HCT116 (cell line): Measurements from ENCODE around the gene ADGRE2. TPM values are rescaled to one million over a fixed set of nuclear protein-coding genes. Genes with fewer than 3 reads are reported as not detected.

Experiments used
- ATAC-seq: fragments of 200-7000 bp; cut with Tn5 transposase; 2 replicates; pipeline ENCODE4 v1.9.1; 2020; ENCODE audit warnings: mild to moderate bottlenecking, moderate library complexity
- BruUV-seq: library from RNA; stranded (reverse); fragments of 400-500 nt; replicated peaks from 2 replicates; lab custom pipeline; 2021; lab: Mats Ljungman, UMichigan
- CTCF ChIA-PET: fragments of 300-600 bp; sonication (Branson Sonifier 250); formaldehyde crosslinking; loops from one replicate; lab custom pipeline; 2021; ENCODE audit warnings: antibody characterized with exemption; lab: Charles Lee
- POLR2A ChIA-PET: fragments of 300-600, 350-600 bp; sonication (Branson Sonifier 250); formaldehyde crosslinking; loops from one replicate; lab custom pipeline; 2021; ENCODE audit warnings: antibody characterized with exemption; lab: Charles Lee
- RAD21 ChIA-PET, 2 experiments: fragments of 300-600 bp; sonication (Branson Sonifier 250); formaldehyde crosslinking; loops; one replicate each; lab custom pipeline; 2023; ENCODE audit warnings: low total read pairs in 2 of 2; ENCODE audit not compliant: uncharacterized antibody in 2 of 2, unreplicated experiment in 2 of 2, low non-redundant PET in 1 of 2; lab: Charles Lee
- DNase-seq: peaks from one replicate; pipeline ENCODE4 v3.0.0-alpha.2; 2010; ENCODE audit warnings: low read depth, low spot score
- H2AFZ ChIP-seq: fragments of 200-600 bp; shearing (Covaris generic), sonication (generic); 2 replicates; pipeline ENCODE4 v1.6.1; 2017; ENCODE audit warnings: low read depth, mixed run types, mixed read lengths, antibody characterized with exemption, low read length; ENCODE audit not compliant: poor library complexity, severe bottlenecking
- H3K27ac ChIP-seq: 2 replicates; pipeline ENCODE4 v1.5.1; 2012; ENCODE audit warnings: low read depth, low read length
- H3K27me3 ChIP-seq: fragments of 200-600 bp; sonication (generic); 2 replicates; pipeline ENCODE4 v1.6.1; 2016; ENCODE audit warnings: mixed run types, low read length, mixed read lengths; ENCODE audit not compliant: insufficient read depth
- H3K36me3 ChIP-seq, 2 experiments: fragments of 200-500 bp in 1 of 2; fragments of 200-600 bp in 1 of 2; sonication (Bioruptor generic) in 1 of 2; sonication (generic) in 1 of 2; 2 replicates each; pipeline versions ENCODE4 v1.5.1 to v1.6.1; 2014 to 2016; ENCODE audit warnings: low read length in 2 of 2, inconsistent platforms in 1 of 2, mixed read lengths in 1 of 2, mixed run types in 1 of 2; ENCODE audit not compliant: insufficient read depth in 2 of 2, control insufficient read depth in 1 of 2
- H3K4me1 ChIP-seq, 2 experiments: fragments of 200-600 bp in 1 of 2; sonication (generic) in 1 of 2; 2 replicates each; pipeline versions ENCODE4 v1.5.1 to v1.6.1; 2012 to 2017; ENCODE audit warnings: low read length in 2 of 2, inconsistent platforms in 1 of 2, mild to moderate bottlenecking in 1 of 2, mixed read lengths in 1 of 2, mixed run types in 1 of 2, moderate library complexity in 1 of 2; ENCODE audit not compliant: insufficient read depth in 2 of 2, control insufficient read depth in 1 of 2
- H3K4me2 ChIP-seq: fragments of 200-600 bp; sonication (generic); 2 replicates; pipeline ENCODE4 v1.6.1; 2017; ENCODE audit warnings: mixed run types, low read length, mixed read lengths
- H3K4me3 ChIP-seq, 2 experiments: fragments of 200-600 bp in 1 of 2; sonication (generic) in 1 of 2; replicated peaks in 1 of 2; 2 replicates each; pipeline ENCODE4 v1.5.1; 2011 to 2016; ENCODE audit warnings: low read length in 2 of 2, control low read depth in 1 of 2, low read depth in 1 of 2, mild to moderate bottlenecking in 1 of 2, mixed read lengths in 1 of 2, mixed run types in 1 of 2
- H3K79me2 ChIP-seq: fragments of 200-600 bp; sonication (generic); 2 replicates; pipeline ENCODE4 v1.6.1; 2017; ENCODE audit warnings: mild to moderate bottlenecking, mixed run types, low read length, moderate library complexity, mixed read lengths; ENCODE audit not compliant: insufficient read depth
- H3K9ac ChIP-seq: fragments of 200-600 bp; sonication (generic); 2 replicates; pipeline ENCODE4 v1.6.1; 2016; ENCODE audit warnings: low read length, mixed read lengths
- H3K9me2 ChIP-seq: fragments of 200-600 bp; sonication (generic), shearing (Covaris generic); 2 replicates; pipeline ENCODE4 v1.6.1; 2017; ENCODE audit warnings: mixed run types, mild to moderate bottlenecking, moderate library complexity; ENCODE audit not compliant: insufficient read depth
- H3K9me3 ChIP-seq, 2 experiments: fragments of 200-500 bp in 1 of 2; fragments of 200-600 bp in 1 of 2; sonication (Bioruptor generic) in 1 of 2; sonication (generic) in 1 of 2; 2 replicates each; pipeline ENCODE4 v1.6.1; 2014 to 2017; ENCODE audit warnings: low read length in 2 of 2, mixed read lengths in 2 of 2, inconsistent platforms in 1 of 2, low read depth in 1 of 2, mild to moderate bottlenecking in 1 of 2, mixed run types in 1 of 2, moderate library complexity in 1 of 2; ENCODE audit not compliant: control insufficient read depth in 1 of 2, insufficient read depth in 1 of 2
- H4K20me1 ChIP-seq: fragments of 200-600 bp; sonication (generic), shearing (Covaris generic); 2 replicates; pipeline ENCODE4 v1.6.1; 2017; ENCODE audit warnings: mixed run types, mild to moderate bottlenecking, moderate library complexity; ENCODE audit not compliant: insufficient read depth
- EGR1 ChIP-seq: IDR thresholded peaks from 2 replicates; pipeline ENCODE4 v1.6.1; 2012; ENCODE audit warnings: low read depth
- ELF1 ChIP-seq: IDR thresholded peaks from 2 replicates; pipeline ENCODE4 v1.6.1; 2012; ENCODE audit warnings: low read depth, borderline replicate concordance
- JUND ChIP-seq: IDR thresholded peaks from 2 replicates; pipeline ENCODE4 v1.6.1; 2012
- POLR2A ChIP-seq: IDR thresholded peaks from 2 replicates; pipeline ENCODE4 v1.7.0; 2011; ENCODE audit warnings: borderline replicate concordance; ENCODE audit not compliant: insufficient read depth, insufficient read length; ENCODE audit errors: extremely low read depth
- POLR2AphosphoS5 ChIP-seq: IDR thresholded peaks from 2 replicates; pipeline ENCODE4 v1.6.1; 2011; ENCODE audit warnings: mild to moderate bottlenecking, low read depth, low read length, moderate library complexity
- RAD21 ChIP-seq: IDR thresholded peaks from 2 replicates; pipeline ENCODE4 v1.6.1; 2012; ENCODE audit warnings: low read depth, mild to moderate bottlenecking
- SRF ChIP-seq: IDR thresholded peaks from 2 replicates; pipeline ENCODE4 v1.6.1; 2012; ENCODE audit warnings: low read depth
- TCF7L2 ChIP-seq: IDR thresholded peaks from 2 replicates; pipeline ENCODE4 v1.7.0; 2011; ENCODE audit warnings: borderline replicate concordance, inconsistent platforms; ENCODE audit not compliant: insufficient read depth, insufficient read length; ENCODE audit errors: extremely low read depth
- ZFX ChIP-seq: fragments of 450-650 bp; IDR thresholded peaks from 2 replicates; pipeline ENCODE4 v1.6.1; 2017
- ZNF274 ChIP-seq: fragments of 200-500 bp; sonication (Bioruptor generic); IDR thresholded peaks from 2 replicates; pipeline ENCODE4 v1.6.1; 2014; ENCODE audit warnings: mild to moderate bottlenecking, low read depth, low read length, inconsistent platforms
- intact Hi-C: fragments of 100-400 bp; cut with micrococcal nuclease; formaldehyde crosslinking; loops from 2 replicates; pipeline ENCODE4 v1.10.0; 2022
- total RNA-seq: library from RNA; stranded (reverse); gene quantifications from one replicate; pipeline ENCODE4 v1.2.1, GENCODE V29; 2021; ENCODE audit not compliant: unreplicated experiment
- TF ChIP-seq, protein P1 (sequence below): IDR thresholded peaks from 2 replicates; pipeline ENCODE4 v1.6.1; 2012
- TF ChIP-seq, protein P2 (sequence below): IDR thresholded peaks from 2 replicates; pipeline ENCODE4 v1.6.1; 2012
- TF ChIP-seq, protein P3 (sequence below): IDR thresholded peaks from 2 replicates; pipeline ENCODE4 v1.6.1; 2011; ENCODE audit warnings: mild to moderate bottlenecking, low read length, moderate library complexity; ENCODE audit not compliant: insufficient replicate concordance; ENCODE audit errors: extremely low read depth

The ADGRE2 gene
- total RNA-seq, 1 experiment from 2014 or later: 8.4 TPM

DNA sequence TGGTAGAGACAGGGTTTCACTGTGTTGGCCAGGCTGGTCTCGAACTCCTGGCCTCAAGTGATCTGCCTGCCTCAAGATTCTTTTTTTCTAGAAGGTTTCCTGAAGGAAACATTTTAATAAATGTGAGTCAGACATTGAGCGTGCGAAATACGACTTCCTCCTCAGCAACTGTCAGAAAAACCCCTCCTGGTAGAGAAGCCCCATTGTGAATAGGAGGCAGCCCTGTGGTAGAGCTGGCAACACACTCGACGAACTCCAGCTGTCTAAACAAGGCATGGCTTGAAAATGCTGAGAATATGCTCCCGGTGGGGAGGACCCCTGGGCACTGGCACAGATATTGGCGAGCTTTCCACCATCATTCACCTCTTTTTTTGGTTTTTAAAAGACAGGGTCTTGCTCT lies 78.7 kb downstream of the ADGRE2 start (continued):
- TF ChIP-seq ZFX (no peak), RAD21 (no peak), POLR2AphosphoS5 (no peak), TCF7L2 (no peak), POLR2A (no peak)
- TF ChIP-seq, protein P1, sequence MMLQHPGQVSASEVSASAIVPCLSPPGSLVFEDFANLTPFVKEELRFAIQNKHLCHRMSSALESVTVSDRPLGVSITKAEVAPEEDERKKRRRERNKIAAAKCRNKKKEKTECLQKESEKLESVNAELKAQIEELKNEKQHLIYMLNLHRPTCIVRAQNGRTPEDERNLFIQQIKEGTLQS: no peak

DNA sequence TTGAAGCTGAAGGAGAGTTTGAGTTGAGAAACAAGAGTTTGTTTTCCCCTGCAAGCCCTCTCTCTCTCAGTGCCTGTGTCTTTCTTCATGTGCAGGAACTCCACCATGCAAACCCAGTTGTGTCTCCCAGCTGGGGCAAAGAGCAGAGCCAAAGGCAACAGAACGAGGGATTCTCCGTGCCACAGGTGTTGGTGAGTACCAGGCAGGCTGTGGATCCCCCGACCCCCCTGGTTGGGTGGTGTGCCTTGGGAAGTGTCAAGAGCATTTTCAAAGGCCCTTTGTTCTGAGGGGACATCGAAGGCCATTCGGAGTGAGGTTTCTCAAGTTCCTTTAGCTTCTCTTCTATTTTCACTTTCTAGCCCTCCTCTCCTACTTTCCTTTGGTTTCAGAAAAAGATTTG lies 82.9 kb downstream of the ADGRE2 start:
- Histone ChIP-seq H3K4me2 (no peak overlapping the region), H3K9me2 (no peaks in the 10 kb centered on the region), H3K4me3 (no peak overlapping the region), H3K9ac (no peak overlapping the region), H3K9me3 (no peaks in the 10 kb centered on the region), H3K79me2 (no peaks in the 10 kb centered on the region; the same call in 1 of the 2 replicates), H3K27me3 (no peaks in the 10 kb centered on the region), H4K20me1 (no peaks in the 10 kb centered on the region), H2AFZ (no peak overlapping the region), H3K27ac (no peak overlapping the region), H3K36me3 (peaks cover 0 to 7% of the 10 kb centered on the region in 2 experiments; a peak in 2 of 4 replicates), H3K4me1 (no peaks in the 10 kb centered on the region; a peak in 1 of 4 replicates)
- BruUV-seq: no TSS peak
- DNase-seq: no peak
- CTCF ChIA-PET: no interaction called here
- no peak for ATAC-seq
- intact Hi-C loops: no loop called here
- RAD21 ChIA-PET: no interaction called here
- POLR2A ChIA-PET: no interaction called here
- TF ChIP-seq JUND (no peak), ELF1 (no peak), POLR2A (no peak), ZNF274 (no peak), SRF (no peak), EGR1 (no peak)
- TF ChIP-seq, protein P2, sequence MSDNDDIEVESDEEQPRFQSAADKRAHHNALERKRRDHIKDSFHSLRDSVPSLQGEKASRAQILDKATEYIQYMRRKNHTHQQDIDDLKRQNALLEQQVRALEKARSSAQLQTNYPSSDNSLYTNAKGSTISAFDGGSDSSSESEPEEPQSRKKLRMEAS: no peak
- TF ChIP-seq, protein P3, sequence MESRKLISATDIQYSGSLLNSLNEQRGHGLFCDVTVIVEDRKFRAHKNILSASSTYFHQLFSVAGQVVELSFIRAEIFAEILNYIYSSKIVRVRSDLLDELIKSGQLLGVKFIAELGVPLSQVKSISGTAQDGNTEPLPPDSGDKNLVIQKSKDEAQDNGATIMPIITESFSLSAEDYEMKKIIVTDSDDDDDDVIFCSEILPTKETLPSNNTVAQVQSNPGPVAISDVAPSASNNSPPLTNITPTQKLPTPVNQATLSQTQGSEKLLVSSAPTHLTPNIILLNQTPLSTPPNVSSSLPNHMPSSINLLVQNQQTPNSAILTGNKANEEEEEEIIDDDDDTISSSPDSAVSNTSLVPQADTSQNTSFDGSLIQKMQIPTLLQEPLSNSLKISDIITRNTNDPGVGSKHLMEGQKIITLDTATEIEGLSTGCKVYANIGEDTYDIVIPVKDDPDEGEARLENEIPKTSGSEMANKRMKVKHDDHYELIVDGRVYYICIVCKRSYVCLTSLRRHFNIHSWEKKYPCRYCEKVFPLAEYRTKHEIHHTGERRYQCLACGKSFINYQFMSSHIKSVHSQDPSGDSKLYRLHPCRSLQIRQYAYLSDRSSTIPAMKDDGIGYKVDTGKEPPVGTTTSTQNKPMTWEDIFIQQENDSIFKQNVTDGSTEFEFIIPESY: no peak
